GM13977 (cell line): ENCODE data around the gene SLC16A3.

ENCODE experiments used
- DNase-seq: peaks from one replicate; pipeline ENCODE4 v3.0.0; 2012; ENCODE audit warnings: low spot score
- CTCF ChIP-seq: IDR thresholded peaks from 2 replicates; pipeline ENCODE4 v1.5.1; 2012; ENCODE audit warnings: mild to moderate bottlenecking, control low read depth; ENCODE audit not compliant: insufficient read depth; ENCODE audit errors: extremely low read depth, missing control alignments
- in situ Hi-C: fragments of 300-500 bp; cut with MboI; formaldehyde crosslinking; loops from one replicate; pipeline ENCODE4 v1.12.0; 2022; ENCODE audit warnings: low sequenced_read_pairs, low pct_unique_long_range_greater_than_20kb, mixed read lengths, inconsistent platforms; ENCODE audit not compliant: unreplicated experiment

Gene SLC16A3

DNA sequence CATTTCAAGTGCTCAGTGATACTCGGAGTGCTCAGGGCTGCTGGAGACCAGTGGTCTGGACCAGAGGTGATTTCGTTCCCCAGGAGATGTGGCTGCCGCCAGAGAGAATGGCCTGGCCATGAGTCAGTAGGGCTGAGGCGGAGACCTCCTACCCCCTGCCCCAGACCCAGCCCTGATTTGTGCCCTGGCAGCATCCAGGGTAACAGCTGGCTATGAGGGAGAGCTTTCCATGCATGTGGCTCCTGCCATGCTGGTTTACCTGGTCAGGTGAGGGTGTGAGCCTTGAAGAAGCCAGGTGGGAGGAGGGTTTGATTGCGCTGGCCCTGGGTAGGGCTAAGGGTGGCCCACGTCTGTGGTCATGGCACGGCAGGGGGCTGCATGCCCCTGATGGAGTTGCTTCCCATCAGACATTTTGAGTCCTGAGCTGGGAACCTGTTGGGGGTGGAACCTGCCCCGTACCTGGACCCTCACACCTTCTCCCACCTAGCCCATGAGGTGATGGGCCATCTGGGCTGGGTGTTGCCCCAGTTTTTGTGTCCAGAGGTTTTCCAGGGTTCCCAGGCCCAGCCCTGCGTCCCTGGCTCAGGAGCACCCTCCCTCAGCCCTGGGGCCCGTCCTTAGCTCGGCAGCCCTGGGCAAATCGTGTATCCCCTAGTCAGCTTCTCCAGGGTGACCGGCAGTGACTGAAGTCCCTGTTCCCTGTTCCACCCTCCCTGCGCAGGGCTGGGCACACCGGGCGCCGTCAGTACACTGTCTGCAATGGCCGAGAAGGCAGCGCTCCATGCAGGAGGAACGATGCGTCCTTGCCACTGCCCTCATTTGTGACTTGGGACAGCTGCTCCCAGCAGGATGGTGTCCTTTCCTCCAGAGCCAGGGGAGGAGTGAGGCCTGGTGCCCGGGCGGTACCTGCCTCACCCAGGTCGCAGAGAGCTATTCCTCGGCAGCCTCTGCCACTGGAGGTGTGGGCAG is 53.7 kb downstream of the SLC16A3 start:
- no peak for TF ChIP-seq CTCF
- DNase-seq = no peak

DNA sequence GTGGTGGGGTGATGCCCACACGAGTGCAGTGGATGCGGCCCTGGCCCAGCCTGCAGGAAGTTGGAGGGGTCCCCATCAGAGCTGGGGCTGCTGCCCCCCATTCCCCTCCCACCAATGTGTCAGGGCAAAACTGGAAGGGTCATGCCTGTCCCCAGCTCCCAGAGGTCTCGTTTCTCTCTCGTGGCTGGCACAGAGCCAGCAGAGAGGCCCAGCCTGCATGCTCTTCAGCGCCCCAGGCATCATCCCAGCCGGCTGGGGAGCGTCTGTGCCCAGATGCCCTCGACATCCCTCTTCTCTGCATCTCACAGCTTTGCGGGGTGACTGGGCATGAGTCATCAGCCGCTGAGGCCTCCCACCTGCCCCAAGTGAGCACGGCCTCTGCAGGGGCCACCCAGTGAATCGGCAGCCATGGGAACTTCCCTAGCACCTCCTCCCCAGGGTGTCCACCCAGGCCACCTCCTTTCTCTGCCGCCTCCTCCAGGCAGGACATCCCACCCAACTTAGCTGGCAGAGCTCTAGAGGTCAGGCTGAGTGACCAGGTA is 54.4 kb downstream of the SLC16A3 start:
- no peak for TF ChIP-seq CTCF
- no peak for DNase-seq
- in situ Hi-C loops = no loop called here

More for the DNA sequence above, 53.7 kb downstream of the SLC16A3 start:
- in situ Hi-C loops = no loop called here

DNA sequence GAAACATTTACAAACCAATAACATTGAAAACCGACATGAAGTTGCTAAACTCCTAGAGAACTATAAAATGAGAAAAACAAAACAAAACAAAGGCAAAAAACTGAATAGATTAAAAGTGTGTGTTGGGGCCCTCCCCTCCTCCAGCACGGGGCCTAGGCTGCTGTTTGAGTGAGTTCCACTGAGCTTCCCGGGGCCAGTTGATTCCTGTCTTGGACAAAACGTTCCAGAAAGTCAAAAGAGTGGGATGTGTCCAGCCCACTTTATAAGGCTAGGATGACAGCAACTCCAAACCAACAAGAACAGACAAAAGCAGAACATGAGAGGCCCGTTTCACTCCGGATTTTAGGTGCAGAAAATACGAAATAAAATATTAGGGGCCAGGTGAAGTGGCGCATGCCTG is 56.3 kb downstream of the SLC16A3 start:
- in situ Hi-C loops = no loop called here
- no peak for DNase-seq
- TF ChIP-seq CTCF = no peak

- DNase-seq = no peak
- in situ Hi-C loops = no loop called here
- no peak for TF ChIP-seq CTCF
Measured at GRCh38 chr17:82287013-82287867, 58.4 kb downstream of the SLC16A3 start.

DNA sequence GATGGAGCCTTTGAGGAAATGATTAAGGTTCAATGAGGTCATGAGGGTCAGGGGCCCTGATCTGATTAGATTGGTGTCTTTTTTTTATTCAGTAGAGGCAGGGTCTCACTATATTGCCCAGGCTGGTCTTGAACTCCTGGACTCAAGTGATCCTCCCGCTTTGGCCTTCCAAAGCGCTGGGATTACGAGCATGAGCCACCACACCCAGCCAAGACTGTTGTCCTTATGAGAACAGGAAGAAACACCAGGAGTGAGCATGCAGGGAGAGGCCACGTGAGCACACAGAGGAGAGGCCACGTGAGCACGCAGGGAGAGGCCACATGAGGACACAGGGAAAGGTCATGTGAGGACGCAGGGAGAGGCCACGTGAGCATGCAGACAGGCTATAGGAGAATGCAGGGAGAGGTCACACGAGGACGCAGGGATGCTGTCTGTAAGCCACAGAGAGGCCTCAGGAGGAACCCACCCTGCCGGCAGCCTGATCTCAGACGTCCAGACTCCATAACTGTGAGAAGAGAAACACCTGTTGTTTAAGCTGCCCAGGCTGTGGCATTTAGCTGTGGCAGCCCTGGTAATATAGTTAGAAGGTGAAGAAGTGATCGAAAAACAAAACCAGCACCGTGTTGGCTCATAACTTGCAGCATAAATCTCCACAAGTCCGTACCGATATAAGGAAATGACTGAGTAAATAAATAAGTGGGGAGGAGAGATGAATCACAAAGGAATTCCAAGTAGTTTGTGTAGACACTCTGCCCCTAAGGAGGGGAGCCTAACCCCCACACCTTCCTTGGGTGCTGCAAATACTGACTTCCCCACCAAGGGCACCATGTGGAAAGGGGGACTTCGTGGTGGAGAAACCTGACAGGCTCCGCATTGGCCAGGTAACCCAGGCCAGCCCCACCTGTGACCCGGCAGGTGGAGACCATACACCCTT is 59.3 kb downstream of the SLC16A3 start:
- no peak for TF ChIP-seq CTCF
- no peak for DNase-seq
- in situ Hi-C loops = no loop called here
